Heart left ventricle (tissue), 16 donors: Measurements from ENCODE around the gene ZIM2. TPM values are rescaled to one million over a fixed set of nuclear protein-coding genes. Genes with fewer than 3 reads are reported as not detected.

ENCODE experiments used
- ATAC-seq, 4 donors: fragments of 200-7000 bp; cut with Tn5 transposase; one replicate each; pipeline ENCODE4 v1.9.1; 2020 to 2022; ENCODE audit warnings: moderate library complexity in 4 of 4, mild to moderate bottlenecking in 3 of 4, moderate number of reproducible peaks in 1 of 4
- DNase-seq, 5 donors: peaks; one replicate each; pipeline ENCODE4 v3.0.0-alpha.2; 2020
- H3K27ac ChIP-seq, 12 donors: fragments of 200-600 bp; sonication (generic) in 4 of 12; one replicate each; pipeline versions ENCODE4 v1.5.0 to v1.8.0; 2016 to 2022; ENCODE audit warnings: mild to moderate bottlenecking in 2 of 12
- H3K27me3 ChIP-seq, 9 donors: fragments of 200-600 bp; sonication (generic) in 2 of 9; one replicate each; pipeline versions ENCODE4 v1.5.1 to v1.8.0; 2016 to 2022; ENCODE audit warnings: mild to moderate bottlenecking in 3 of 9
- H3K36me3 ChIP-seq, 9 donors: fragments of 200-600 bp; sonication (generic) in 2 of 9; one replicate each; pipeline versions ENCODE4 v1.5.0 to v1.8.0; 2018 to 2022; ENCODE audit warnings: mild to moderate bottlenecking in 2 of 9
- H3K4me1 ChIP-seq, 12 donors: fragments of 200-600 bp; sonication (generic) in 4 of 12; one replicate each; pipeline versions ENCODE4 v1.5.0 to v1.8.0; 2016 to 2022; ENCODE audit warnings: mild to moderate bottlenecking in 3 of 12
- H3K4me3 ChIP-seq, 12 donors: fragments of 200-600 bp; sonication (generic) in 4 of 12; one replicate each; pipeline versions ENCODE4 v1.5.0 to v1.8.0; 2017 to 2022; ENCODE audit warnings: mild to moderate bottlenecking in 9 of 12, moderate library complexity in 4 of 12
- H3K9me3 ChIP-seq, 12 donors: fragments of 200-600 bp; sonication (generic) in 4 of 12; one replicate each; pipeline versions ENCODE4 v1.5.0 to v1.8.0; 2016 to 2022; ENCODE audit warnings: mild to moderate bottlenecking in 1 of 12
- CTCF ChIP-seq, 12 donors: fragments of 200-600 bp; sonication (generic) in 4 of 12; IDR thresholded peaks; one replicate each; pipeline versions ENCODE4 v1.5.0 to v1.8.0; 2018 to 2022; ENCODE audit warnings: antibody characterized with exemption in 12 of 12, mild to moderate bottlenecking in 5 of 12
- POLR2A ChIP-seq, 2 donors: fragments of 450-650 bp; IDR thresholded peaks; one replicate each; pipeline ENCODE4 v1.6.1; 2017; ENCODE audit warnings: antibody characterized with exemption in 2 of 2, mild to moderate bottlenecking in 2 of 2, moderate library complexity in 2 of 2
- WGBS, 4 donors: extraction: QIAGEN DNeasy Blood & Tissue Kit in 2 of 4; methylation state at CpG; one replicate each; pipeline versions ENCODE4 v1.1.5 to v1.1.7; 2013 to 2018; 5-methylcytosine and 5-hydroxymethylcytosine counted together
- intact Hi-C, 10 donors: fragments of 100-400 bp; cut with DNase I; formaldehyde crosslinking; loops; one replicate each; pipeline versions ENCODE4 v1.11.1 to v1.14.2; 2022
- polyA plus RNA-seq, 2 donors: library from polyadenylated mRNA; stranded (reverse); fragments of 200-250 nt; gene quantifications; one replicate each; pipeline ENCODE4 v1.2.3, GENCODE V29; 2013
- total RNA-seq, 9 donors: library from RNA; depleted of rRNA in 2 of 9; stranded (reverse); fragments of >200 nt in 2 of 9; fragmentation: NEBNext Ultra II Directional in 3 of 9; extraction: Animal tissue kit (Norgen Biotek cat#: 25700) in 3 of 9; gene quantifications; one replicate each; pipeline versions ENCODE4 v1.1.0 to v1.2.4, GENCODE V29; 2016 to 2023
- donor health status: ischemic (EF 13 %, LVEDD 7.1; RV severe dilation, severe dysfunction).
- donor health status: healthy with polysubstance abuse.
- donor health status: DM: no; HTN: yes; CAD: no.
- donor health status: DM: no; HTN: no; CAD: no.
- donor health status: ischemic (EF 25% LVEDD 6.9; RV normal size, moderate dysfunction).
- donor health status: ischemic (EF 25% LVEDD 5.7; RV mildly dilated, moderate dysfunction).
- donor health status: healthy.
- donor health status: DM: yes; HTN: yes; CAD: no.
- donor health status: ischemic (EF 35%, LVEDD 5.7; RV mildly dilated, moderate dysfunction).
- donor health status: nonischemic (EF 11% LVEDD 7.7; RV severe dilation, severe dysfunction).
- donor health status: DM: yes; HTN: yes; CAD: no.
- donor health status: PGD.
- donor health status: ischemic (EF 29% LVEDD 5.4; RV normal size, mild dysfunction).
- donor health status: nonischemic (EF 23%, LVEDD 6.1; RV moderate dilation, normal function).

The ZIM2 gene
- total and polyA plus RNA-seq, 11 donors, result 0.16 to 0.26 (median 0.20) TPM; not detected in 7

GRCh38 chr19:56880592-56881190, 40.2 kb upstream of the ZIM2 start:
- DNase-seq, result no peak
- no peak for ATAC-seq
- TF ChIP-seq POLR2A (IDR thresholded peaks at IDR 0.05) (no peak), CTCF (IDR thresholded peaks at IDR 0.05) (no peak)
- Histone ChIP-seq H3K9me3 (peaks cover 0 to 39% (median 0%) of the 10 kb centered on the region in 12 donors), H3K4me1 (no peaks in the 10 kb centered on the region), H3K27me3 (peaks cover 0 to 15% (median 0%) of the 10 kb centered on the region in 9 donors), H3K36me3 (no peaks in the 10 kb centered on the region), H3K4me3 (no peak overlapping the region), H3K27ac (no peak overlapping the region)
- intact Hi-C loops, result no loop called here
- 65 to 83% (median 80%) methylated on average over 5 of the region's 5 CpGs for WGBS, 4 donors

GRCh38 chr19:56877069-56877715, 36.7 kb upstream of the ZIM2 start:
- no peak overlapping the region for H3K4me3 ChIP-seq
- peaks cover 0 to 25% (median 4%) of the 10 kb centered on the region in 12 donors for H3K9me3 ChIP-seq
- intact Hi-C loops, result no loop called here
- no peaks in the 10 kb centered on the region for H3K4me1 ChIP-seq
- no peak for DNase-seq
- no peak overlapping the region for H3K27ac ChIP-seq
- WGBS, 4 donors, result 71 to 79% (median 75%) methylated on average over 19 of the region's 19 CpGs
- H3K36me3 ChIP-seq, result no peaks in the 10 kb centered on the region
- H3K27me3 ChIP-seq, result no peaks in the 10 kb centered on the region
- TF ChIP-seq POLR2A (IDR thresholded peaks at IDR 0.05) (no peak), CTCF (IDR thresholded peaks at IDR 0.05) (no peak)
- ATAC-seq, result no peak

GRCh38 chr19:56875717-56876116, 35.2 kb upstream of the ZIM2 start:
- H3K4me1 ChIP-seq, result no peaks in the 10 kb centered on the region
- peaks cover 0 to 19% (median 4%) of the 10 kb centered on the region in 12 donors for H3K9me3 ChIP-seq
- DNase-seq (no peak), ATAC-seq (no peak)
- no peaks in the 10 kb centered on the region for H3K36me3 ChIP-seq
- intact Hi-C loops, result no loop called here
- WGBS, 4 donors, result 67 to 83% (median 74%) methylated on average over 3 of the region's 3 CpGs
- H3K27ac ChIP-seq, result no peak overlapping the region
- TF ChIP-seq POLR2A (IDR thresholded peaks at IDR 0.05) (no peak), CTCF (IDR thresholded peaks at IDR 0.05) (no peak)
- H3K4me3 ChIP-seq, result no peak overlapping the region
- no peaks in the 10 kb centered on the region for H3K27me3 ChIP-seq

GRCh38 chr19:56874530-56874929, 34.0 kb upstream of the ZIM2 start:
- Histone ChIP-seq H3K27ac (no peak overlapping the region), H3K4me3 (no peak overlapping the region), H3K27me3 (no peaks in the 10 kb centered on the region), H3K9me3 (peaks cover 0 to 15% (median 4%) of the 10 kb centered on the region in 12 donors), H3K36me3 (no peaks in the 10 kb centered on the region), H3K4me1 (no peaks in the 10 kb centered on the region)
- WGBS, 4 donors, result 85 to 88% (median 87%) methylated on average over 4 of the region's 4 CpGs
- TF ChIP-seq CTCF (IDR thresholded peaks at IDR 0.05), result no peak
- TF ChIP-seq POLR2A (IDR thresholded peaks at IDR 0.05), result no peak
- intact Hi-C loops, result no loop called here
- DNase-seq (no peak), ATAC-seq (no peak)
